Erythroblast (primary cell): ENCODE measurements around the gene CDH8.

ENCODE experiments used
- GATA1 ChIP-seq: IDR thresholded peaks from 2 replicates; pipeline ENCODE4 v1.6.1; 2011; ENCODE audit warnings: low read depth, mild to moderate bottlenecking, control low read depth, low read length, moderate library complexity
- POLR2A ChIP-seq: IDR thresholded peaks from 2 replicates; pipeline ENCODE4 v1.6.1; 2011; ENCODE audit warnings: mild to moderate bottlenecking, low read length

- TF ChIP-seq POLR2A: no peak
- no peak for TF ChIP-seq GATA1
Observed at GRCh38 chr16:61987474-61988012, 48.7 kb downstream of the CDH8 start.
